ENCODE results near the gene LYRM4.

Gene LYRM4

GRCh38 chr6:5282191-5282623, 21.5 kb upstream of the LYRM4 start:
- no peak for DNase-seq (ENCODE audit: low read depth, low spot score)
- H3K27ac ChIP-seq = no peak overlapping the region

- H3K27ac ChIP-seq = no peak overlapping the region
- no peak for DNase-seq (ENCODE audit: low read depth, low spot score)
Observed at GRCh38 chr6:5280920-5281319, 20.2 kb upstream of the LYRM4 start.

- no peak for DNase-seq (ENCODE audit: low read depth, low spot score)
- H3K27ac ChIP-seq = no peak overlapping the region
Observed at GRCh38 chr6:5279891-5280338, 19.2 kb upstream of the LYRM4 start.

GRCh38 chr6:5278565-5279120, 17.9 kb upstream of the LYRM4 start:
- H3K27ac ChIP-seq = no peak overlapping the region
- no peak for DNase-seq (ENCODE audit: low read depth, low spot score)

GRCh38 chr6:5278047-5278446, 17.3 kb upstream of the LYRM4 start:
- H3K27ac ChIP-seq = no peak overlapping the region
- DNase-seq (ENCODE audit: low read depth, low spot score) = no peak

GRCh38 chr6:5277589-5277988, 16.8 kb upstream of the LYRM4 start:
- no peak for DNase-seq (ENCODE audit: low read depth, low spot score)
- H3K27ac ChIP-seq = no peak overlapping the region

GRCh38 chr6:5276581-5276980, 15.8 kb upstream of the LYRM4 start:
- no peak overlapping the region for H3K27ac ChIP-seq
- no peak for DNase-seq (ENCODE audit: low read depth, low spot score)

GRCh38 chr6:5275497-5275896, 14.7 kb upstream of the LYRM4 start:
- no peak overlapping the region for H3K27ac ChIP-seq
- DNase-seq (ENCODE audit: low read depth, low spot score) = no peak

- no peak overlapping the region for H3K27ac ChIP-seq
- no peak for DNase-seq (ENCODE audit: low read depth, low spot score)
Observed at GRCh38 chr6:5274231-5274630, 13.5 kb upstream of the LYRM4 start.

GRCh38 chr6:5271926-5272325, 11.2 kb upstream of the LYRM4 start:
- H3K27ac ChIP-seq = peak overlapping the region; percentile 62
- DNase-seq (ENCODE audit: low read depth, low spot score) = peak; percentile 51

- DNase-seq (ENCODE audit: low read depth, low spot score) = no peak
- H3K27ac ChIP-seq = no peak overlapping the region
Observed at GRCh38 chr6:5270093-5270680, 9.4 kb upstream of the LYRM4 start.

- no peak for DNase-seq (ENCODE audit: low read depth, low spot score)
- H3K27ac ChIP-seq = no peak overlapping the region
Observed at GRCh38 chr6:5266423-5266822, 5.7 kb upstream of the LYRM4 start.

- peak overlapping the region; percentile 93 for H3K27ac ChIP-seq
- no peak for DNase-seq (ENCODE audit: low read depth, low spot score)
Observed at GRCh38 chr6:5261545-5262109, 877 bp upstream of the LYRM4 start.

GRCh38 chr6:5260111-5260620, 584 bp downstream of the LYRM4 start:
- no peak for DNase-seq (ENCODE audit: low read depth, low spot score)
- H3K27ac ChIP-seq = peak overlapping the region; percentile 93

- DNase-seq (ENCODE audit: low read depth, low spot score) = no peak
- H3K27ac ChIP-seq = peak overlapping the region; percentile 93
Observed at GRCh38 chr6:5259428-5259827, 1.3 kb downstream of the LYRM4 start.

GRCh38 chr6:5257400-5257799, 3.4 kb downstream of the LYRM4 start:
- no peak for DNase-seq (ENCODE audit: low read depth, low spot score)
- no peak overlapping the region for H3K27ac ChIP-seq

GRCh38 chr6:5256952-5257351, 3.8 kb downstream of the LYRM4 start:
- no peak overlapping the region for H3K27ac ChIP-seq
- DNase-seq (ENCODE audit: low read depth, low spot score) = no peak

GRCh38 chr6:5250911-5251310, 9.8 kb downstream of the LYRM4 start:
- no peak for DNase-seq (ENCODE audit: low read depth, low spot score)
- peak overlapping the region; percentile 71 for H3K27ac ChIP-seq

- H3K27ac ChIP-seq = peak overlapping the region; percentile 71
- no peak for DNase-seq (ENCODE audit: low read depth, low spot score)
Observed at GRCh38 chr6:5250451-5250850, 10.3 kb downstream of the LYRM4 start.

- H3K27ac ChIP-seq = peak overlapping the region; percentile 71
- no peak for DNase-seq (ENCODE audit: low read depth, low spot score)
Observed at GRCh38 chr6:5249451-5250122, 11.2 kb downstream of the LYRM4 start.
